Vagina (tissue), 2 donors: ENCODE measurements around the gene BMPR1A. TPM values are rescaled to one million over a fixed set of nuclear protein-coding genes. Genes with fewer than 3 reads are reported as not detected.

Experiments
- DNase-seq, 2 donors: peaks; one replicate each; pipeline ENCODE4 v3.0.0-alpha.2; 2017; ENCODE audit errors: extremely low spot score in 2 of 2
- H3K27ac ChIP-seq: fragments of 200-600 bp; sonication (generic); one replicate; pipeline ENCODE4 v1.5.1; 2019
- H3K27me3 ChIP-seq: fragments of 200-600 bp; sonication (generic); one replicate; pipeline ENCODE4 v1.5.1; 2019
- H3K36me3 ChIP-seq, 2 donors: fragments of 200-600 bp; sonication (generic); one replicate each; pipeline ENCODE4 v1.5.1; 2017 to 2019
- H3K4me1 ChIP-seq: fragments of 200-600 bp; sonication (generic); one replicate; pipeline ENCODE4 v1.5.1; 2019
- H3K4me3 ChIP-seq, 2 donors: fragments of 200-600 bp; sonication (generic); 1 replicate in 1 of 2; 2 replicates in 1 of 2; pipeline ENCODE4 v1.5.1; 2016 to 2019
- H3K9me3 ChIP-seq: fragments of 200-600 bp; sonication (generic); one replicate; pipeline ENCODE4 v1.5.1; 2019
- CTCF ChIP-seq, 3 experiments: fragments of 450-650 bp in 2 of 3; fragments of 200-600 bp in 1 of 3; sonication (generic) in 1 of 3; IDR thresholded peaks; one replicate each; pipeline ENCODE4 v1.5.1; 2017 to 2019; ENCODE audit warnings: antibody characterized with exemption in 3 of 3, mild to moderate bottlenecking in 2 of 3, moderate library complexity in 2 of 3
- POLR2A ChIP-seq, 2 donors: fragments of 450-650 bp; IDR thresholded peaks; one replicate each; pipeline ENCODE4 v1.6.1; 2017; ENCODE audit warnings: antibody characterized with exemption in 2 of 2, mild to moderate bottlenecking in 2 of 2, moderate library complexity in 2 of 2
- POLR2AphosphoS5 ChIP-seq, 2 donors: sonication (generic); formaldehyde crosslinking; IDR thresholded peaks; one replicate each; pipeline ENCODE4 v1.9.0; 2017; ENCODE audit warnings: antibody characterized with exemption in 2 of 2, mild to moderate bottlenecking in 2 of 2, low read depth in 1 of 2; ENCODE audit not compliant: insufficient read depth in 1 of 2
- intact Hi-C: fragments of 100-400 bp; cut with DNase I; formaldehyde crosslinking; loops from one replicate; pipeline ENCODE4 v1.15.1; 2023
- total RNA-seq: library from RNA; depleted of rRNA; stranded (reverse); fragments of >200 nt; gene quantifications from one replicate; pipeline ENCODE4 v1.2.3, GENCODE V29; 2016

Gene BMPR1A
- total RNA-seq, 1 donor from 2014 or later: 33.1 TPM

GRCh38 chr10:86880971-86881370 is 124.6 kb downstream of the BMPR1A start:
- Histone ChIP-seq H3K4me1 (no peaks in the 10 kb centered on the region), H3K36me3 (peaks cover 0 to 12% of the 10 kb centered on the region in 2 donors), H3K4me3 (no peak overlapping the region), H3K9me3 (no peaks in the 10 kb centered on the region), H3K27ac (no peak overlapping the region), H3K27me3 (no peaks in the 10 kb centered on the region)
- TF ChIP-seq POLR2AphosphoS5 (IDR thresholded peaks at IDR 0.05; ENCODE audit: insufficient read depth in 1 of 2, low read depth in 1 of 2) (no peak), POLR2A (IDR thresholded peaks at IDR 0.05) (no peak), CTCF (IDR thresholded peaks at IDR 0.05) (no peak)
- no peak for DNase-seq
- intact Hi-C loops: no loop called here

- Histone ChIP-seq H3K9me3 (no peaks in the 10 kb centered on the region), H3K36me3 (peaks cover 0 to under 1% of the 10 kb centered on the region in 2 donors), H3K4me3 (no peak overlapping the region), H3K27ac (no peak overlapping the region), H3K4me1 (peaks cover 7% of the 10 kb centered on the region), H3K27me3 (no peaks in the 10 kb centered on the region)
- TF ChIP-seq CTCF (IDR thresholded peaks at IDR 0.05) (no peak), POLR2A (IDR thresholded peaks at IDR 0.05) (no peak), POLR2AphosphoS5 (IDR thresholded peaks at IDR 0.05; ENCODE audit: insufficient read depth in 1 of 2, low read depth in 1 of 2) (no peak)
- DNase-seq: no peak
- intact Hi-C loops: no loop called here
These were observed 132.4 kb downstream of the BMPR1A start for GRCh38 chr10:86888585-86889381.

GRCh38 chr10:86889997-86890396 is 133.6 kb downstream of the BMPR1A start:
- TF ChIP-seq CTCF (IDR thresholded peaks at IDR 0.05): no peak
- TF ChIP-seq POLR2A (IDR thresholded peaks at IDR 0.05): no peak
- TF ChIP-seq POLR2AphosphoS5 (IDR thresholded peaks at IDR 0.05; ENCODE audit: insufficient read depth in 1 of 2, low read depth in 1 of 2): no peak
- Histone ChIP-seq H3K27me3 (no peaks in the 10 kb centered on the region), H3K4me3 (no peak overlapping the region), H3K27ac (no peak overlapping the region), H3K4me1 (peaks cover 7% of the 10 kb centered on the region), H3K36me3 (peaks cover 0 to 3% of the 10 kb centered on the region in 2 donors), H3K9me3 (no peaks in the 10 kb centered on the region)
- intact Hi-C loops: no loop called here
- no peak for DNase-seq

- H3K9me3 ChIP-seq: no peaks in the 10 kb centered on the region
- intact Hi-C loops: loop anchor here (5.0 kb wide), 1 partner anchor 191 kb away; no protein-coding TSS in a partner anchor
- TF ChIP-seq CTCF (IDR thresholded peaks at IDR 0.05) (no peak), POLR2AphosphoS5 (IDR thresholded peaks at IDR 0.05; ENCODE audit: insufficient read depth in 1 of 2, low read depth in 1 of 2) (no peak), POLR2A (IDR thresholded peaks at IDR 0.05) (no peak)
- no peak overlapping the region for H3K4me3 ChIP-seq
- peaks cover 0 to 3% of the 10 kb centered on the region in 2 donors for H3K36me3 ChIP-seq
- H3K4me1 ChIP-seq: peaks cover 9% of the 10 kb centered on the region
- DNase-seq: no peak
- no peak overlapping the region for H3K27ac ChIP-seq
- no peaks in the 10 kb centered on the region for H3K27me3 ChIP-seq
These were observed 142.1 kb downstream of the BMPR1A start for GRCh38 chr10:86898511-86898910.

GRCh38 chr10:86899132-86899531 is 142.7 kb downstream of the BMPR1A start:
- no peak for DNase-seq
- intact Hi-C loops: loop anchor here (5.0 kb wide), 1 partner anchor 192 kb away; no protein-coding TSS in a partner anchor
- no peak overlapping the region for H3K4me3 ChIP-seq
- no peaks in the 10 kb centered on the region for H3K27me3 ChIP-seq
- peaks cover 9% of the 10 kb centered on the region for H3K4me1 ChIP-seq
- H3K36me3 ChIP-seq: peaks cover 0 to 6% of the 10 kb centered on the region in 2 donors
- H3K9me3 ChIP-seq: no peaks in the 10 kb centered on the region
- TF ChIP-seq CTCF (IDR thresholded peaks at IDR 0.05) (no peak), POLR2AphosphoS5 (IDR thresholded peaks at IDR 0.05; ENCODE audit: insufficient read depth in 1 of 2, low read depth in 1 of 2) (no peak), POLR2A (IDR thresholded peaks at IDR 0.05) (no peak)
- H3K27ac ChIP-seq: peak overlapping the region; percentile 50
